ENCODE measurements around the gene FARP2. TPM values are rescaled to one million over a fixed set of nuclear protein-coding genes. Genes with fewer than 3 reads are reported as not detected.

FARP2 gene
- total and polyA plus RNA-seq, 2 donors (not counting 1 experiment from before 2014, with no cell fraction given): 28.2 to 41.0 TPM

GRCh38 chr2:241339839-241340630 is 16.1 kb upstream of the FARP2 start:
- H3K4me1 ChIP-seq (ENCODE audit: control insufficient read depth, extremely low read depth, insufficient read depth, low read length): peaks cover 5% of the 10 kb centered on the region
- no peak overlapping the region for H3K9ac ChIP-seq (ENCODE audit: insufficient read depth, low read length)
- H3K27me3 ChIP-seq (ENCODE audit: control insufficient read depth, insufficient read depth, low read length): no peaks in the 10 kb centered on the region
- no peaks in the 10 kb centered on the region for H4K20me1 ChIP-seq (ENCODE audit: control insufficient read depth, extremely low read depth, insufficient read depth, low read length)
- peaks cover 13% of the 10 kb centered on the region for H3K79me2 ChIP-seq (ENCODE audit: control insufficient read depth, insufficient read depth, low read length)
- peak overlapping the region; percentile 11 for H3K4me2 ChIP-seq (ENCODE audit: extremely low read depth, insufficient read depth, low read length)
- H2AFZ ChIP-seq (ENCODE audit: low read length): no peak overlapping the region
- peak overlapping the region; percentile 10 for H3K27ac ChIP-seq (ENCODE audit: insufficient read depth, low read length)
- no peak for TF ChIP-seq CTCF (conservative IDR thresholded peaks at IDR 0.05 in 1 of 2, IDR thresholded peaks at IDR 0.05 in 1 of 2; ENCODE audit: low read depth in 1 of 2, low read length in 2 of 2)
- no peak for TF ChIP-seq EZH2 (IDR thresholded peaks at IDR 0.05; ENCODE audit: low read length, missing control alignments)
- peaks cover 18% of the 10 kb centered on the region for H3K36me3 ChIP-seq (ENCODE audit: control insufficient read depth, insufficient read depth, low read length)
- H3K9me3 ChIP-seq (ENCODE audit: control insufficient read depth, insufficient read depth, low read depth, low read length): no peaks in the 10 kb centered on the region
- H3K4me3 ChIP-seq (replicated peaks in 1 of 4; ENCODE audit: control extremely low read depth in 1 of 4, insufficient read depth in 1 of 4, low read depth in 3 of 4, low read length in 4 of 4): no peak overlapping the region
- DNase-seq (ENCODE audit: low read depth in 2 of 2): peak in 1 of 2 donors; percentile 48

DNA sequence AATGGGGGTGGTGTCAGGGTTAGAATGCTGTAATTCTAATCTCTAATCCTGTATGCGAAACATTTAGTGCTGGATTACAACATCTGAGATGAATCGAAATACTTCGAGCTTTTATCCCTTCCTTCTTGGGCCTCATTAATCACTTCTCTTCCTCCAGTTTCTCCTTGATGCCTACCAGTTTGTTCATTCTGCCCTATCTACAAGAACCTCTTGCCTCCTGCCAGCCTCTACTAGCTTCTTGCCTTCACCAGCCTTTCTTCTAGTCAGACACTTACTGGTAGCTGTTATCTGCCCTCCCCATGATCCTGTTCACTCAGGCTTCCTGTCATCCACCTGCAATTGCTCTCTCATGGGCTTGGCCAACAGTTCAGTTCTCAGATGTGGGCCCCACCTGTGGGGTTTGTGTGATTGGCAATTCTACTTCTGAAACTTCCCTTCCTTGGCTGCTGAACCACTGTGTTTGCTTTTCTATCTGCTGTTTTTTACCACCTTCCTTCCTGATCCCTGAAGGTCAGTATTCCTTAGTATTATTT is 15.4 kb upstream of the FARP2 start:
- Histone ChIP-seq H3K9me3 (ENCODE audit: control insufficient read depth, insufficient read depth, low read depth, low read length) (no peaks in the 10 kb centered on the region), H3K36me3 (ENCODE audit: control insufficient read depth, insufficient read depth, low read length) (peaks cover 18% of the 10 kb centered on the region), H3K4me3 (replicated peaks in 1 of 4; ENCODE audit: control extremely low read depth in 1 of 4, insufficient read depth in 1 of 4, low read depth in 3 of 4, low read length in 4 of 4) (no peak overlapping the region), H2AFZ (ENCODE audit: low read length) (no peak overlapping the region), H3K27me3 (ENCODE audit: control insufficient read depth, insufficient read depth, low read length) (no peaks in the 10 kb centered on the region), H3K9ac (ENCODE audit: insufficient read depth, low read length) (no peak overlapping the region), H3K79me2 (ENCODE audit: control insufficient read depth, insufficient read depth, low read length) (peaks cover 11% of the 10 kb centered on the region), H3K27ac (ENCODE audit: insufficient read depth, low read length) (peak overlapping the region; percentile 10), H4K20me1 (ENCODE audit: control insufficient read depth, extremely low read depth, insufficient read depth, low read length) (no peaks in the 10 kb centered on the region), H3K4me2 (ENCODE audit: extremely low read depth, insufficient read depth, low read length) (no peak overlapping the region), H3K4me1 (ENCODE audit: control insufficient read depth, extremely low read depth, insufficient read depth, low read length) (peaks cover 5% of the 10 kb centered on the region)
- no peak for DNase-seq (ENCODE audit: low read depth in 2 of 2)
- TF ChIP-seq CTCF (conservative IDR thresholded peaks at IDR 0.05 in 1 of 2, IDR thresholded peaks at IDR 0.05 in 1 of 2; ENCODE audit: low read depth in 1 of 2, low read length in 2 of 2): no peak
- no peak for TF ChIP-seq EZH2 (IDR thresholded peaks at IDR 0.05; ENCODE audit: low read length, missing control alignments)

GRCh38 chr2:241344925-241345651 is 11.0 kb upstream of the FARP2 start:
- no peak overlapping the region for H3K9ac ChIP-seq (ENCODE audit: insufficient read depth, low read length)
- no peak overlapping the region for H3K4me3 ChIP-seq (replicated peaks in 1 of 4; ENCODE audit: control extremely low read depth in 1 of 4, insufficient read depth in 1 of 4, low read depth in 3 of 4, low read length in 4 of 4)
- no peak overlapping the region for H2AFZ ChIP-seq (ENCODE audit: low read length)
- peak; percentile 39 to 50 for DNase-seq (ENCODE audit: low read depth in 2 of 2)
- peak overlapping the region; percentile 36 for H3K27ac ChIP-seq (ENCODE audit: insufficient read depth, low read length)
- no peak for TF ChIP-seq CTCF (conservative IDR thresholded peaks at IDR 0.05 in 1 of 2, IDR thresholded peaks at IDR 0.05 in 1 of 2; ENCODE audit: low read depth in 1 of 2, low read length in 2 of 2)
- TF ChIP-seq EZH2 (IDR thresholded peaks at IDR 0.05; ENCODE audit: low read length, missing control alignments): no peak
- H4K20me1 ChIP-seq (ENCODE audit: control insufficient read depth, extremely low read depth, insufficient read depth, low read length): no peaks in the 10 kb centered on the region
- H3K27me3 ChIP-seq (ENCODE audit: control insufficient read depth, insufficient read depth, low read length): no peaks in the 10 kb centered on the region
- H3K4me2 ChIP-seq (ENCODE audit: extremely low read depth, insufficient read depth, low read length): no peak overlapping the region
- H3K36me3 ChIP-seq (ENCODE audit: control insufficient read depth, insufficient read depth, low read length): peaks cover 16% of the 10 kb centered on the region
- peaks cover 2% of the 10 kb centered on the region for H3K4me1 ChIP-seq (ENCODE audit: control insufficient read depth, extremely low read depth, insufficient read depth, low read length)
- no peaks in the 10 kb centered on the region for H3K9me3 ChIP-seq (ENCODE audit: control insufficient read depth, insufficient read depth, low read depth, low read length)
- peaks cover 11% of the 10 kb centered on the region for H3K79me2 ChIP-seq (ENCODE audit: control insufficient read depth, insufficient read depth, low read length)
